ENCODE data around the gene SARDH.

SARDH gene

GRCh38 chr9:133653638-133654037, 84.5 kb downstream of the SARDH start:
- H3K36me3 ChIP-seq (ENCODE audit: insufficient read depth) = no peaks in the 10 kb centered on the region
- H3K4me2 ChIP-seq = no peak overlapping the region
- peaks cover 81% of the 10 kb centered on the region for H3K27me3 ChIP-seq (ENCODE audit: insufficient read depth, low read depth)
- H4K20me1 ChIP-seq (ENCODE audit: insufficient read depth) = no peaks in the 10 kb centered on the region
- no peak for TF ChIP-seq CTCF (conservative IDR thresholded peaks at IDR 0.05; ENCODE audit: low read depth, low read length)
- H3K79me2 ChIP-seq (ENCODE audit: insufficient read depth, low read depth) = no peaks in the 10 kb centered on the region
- H3K4me1 ChIP-seq (ENCODE audit: low read depth, poor library complexity, severe bottlenecking) = no peaks in the 10 kb centered on the region
- no peak overlapping the region for H3K9ac ChIP-seq
- no peak overlapping the region for H3K4me3 ChIP-seq (IDR thresholded peaks at IDR 0.05; ENCODE audit: insufficient read depth, low read depth, low read length)
- no peak overlapping the region for H3K27ac ChIP-seq
- H2AFZ ChIP-seq (ENCODE audit: low read depth) = no peak overlapping the region

GRCh38 chr9:133650026-133650425, 88.1 kb downstream of the SARDH start:
- H3K4me2 ChIP-seq = no peak overlapping the region
- no peaks in the 10 kb centered on the region for H3K79me2 ChIP-seq (ENCODE audit: insufficient read depth, low read depth)
- peaks cover 78% of the 10 kb centered on the region for H3K27me3 ChIP-seq (ENCODE audit: insufficient read depth, low read depth)
- no peaks in the 10 kb centered on the region for H3K36me3 ChIP-seq (ENCODE audit: insufficient read depth)
- no peak overlapping the region for H3K9ac ChIP-seq
- no peak overlapping the region for H2AFZ ChIP-seq (ENCODE audit: low read depth)
- H4K20me1 ChIP-seq (ENCODE audit: insufficient read depth) = no peaks in the 10 kb centered on the region
- H3K4me1 ChIP-seq (ENCODE audit: low read depth, poor library complexity, severe bottlenecking) = no peaks in the 10 kb centered on the region
- H3K27ac ChIP-seq = no peak overlapping the region
- no peak for TF ChIP-seq CTCF (conservative IDR thresholded peaks at IDR 0.05; ENCODE audit: low read depth, low read length)
- H3K4me3 ChIP-seq (IDR thresholded peaks at IDR 0.05; ENCODE audit: insufficient read depth, low read depth, low read length) = no peak overlapping the region

GRCh38 chr9:133649194-133649593, 89.0 kb downstream of the SARDH start:
- Histone ChIP-seq H4K20me1 (ENCODE audit: insufficient read depth) (no peaks in the 10 kb centered on the region), H3K4me3 (IDR thresholded peaks at IDR 0.05; ENCODE audit: insufficient read depth, low read depth, low read length) (no peak overlapping the region), H3K4me1 (ENCODE audit: low read depth, poor library complexity, severe bottlenecking) (no peaks in the 10 kb centered on the region), H3K79me2 (ENCODE audit: insufficient read depth, low read depth) (no peaks in the 10 kb centered on the region), H2AFZ (ENCODE audit: low read depth) (no peak overlapping the region), H3K9ac (no peak overlapping the region), H3K4me2 (no peak overlapping the region), H3K36me3 (ENCODE audit: insufficient read depth) (no peaks in the 10 kb centered on the region), H3K27me3 (ENCODE audit: insufficient read depth, low read depth) (peaks cover 78% of the 10 kb centered on the region), H3K27ac (no peak overlapping the region)
- TF ChIP-seq CTCF (conservative IDR thresholded peaks at IDR 0.05; ENCODE audit: low read depth, low read length) = no peak

GRCh38 chr9:133647765-133648469, 90.2 kb downstream of the SARDH start:
- no peak overlapping the region for H2AFZ ChIP-seq (ENCODE audit: low read depth)
- H3K4me1 ChIP-seq (ENCODE audit: low read depth, poor library complexity, severe bottlenecking) = no peaks in the 10 kb centered on the region
- no peak overlapping the region for H3K27ac ChIP-seq
- H3K27me3 ChIP-seq (ENCODE audit: insufficient read depth, low read depth) = peaks cover 80% of the 10 kb centered on the region
- H3K79me2 ChIP-seq (ENCODE audit: insufficient read depth, low read depth) = no peaks in the 10 kb centered on the region
- H4K20me1 ChIP-seq (ENCODE audit: insufficient read depth) = no peaks in the 10 kb centered on the region
- H3K4me3 ChIP-seq (IDR thresholded peaks at IDR 0.05; ENCODE audit: insufficient read depth, low read depth, low read length) = no peak overlapping the region
- no peak overlapping the region for H3K9ac ChIP-seq
- no peaks in the 10 kb centered on the region for H3K36me3 ChIP-seq (ENCODE audit: insufficient read depth)
- H3K4me2 ChIP-seq = no peak overlapping the region
- no peak for TF ChIP-seq CTCF (conservative IDR thresholded peaks at IDR 0.05; ENCODE audit: low read depth, low read length)

Data from KMS-11 (cell line).